ENCODE data around the gene PCDHB9. TPM values are rescaled to one million over a fixed set of nuclear protein-coding genes. Genes with fewer than 3 reads are reported as not detected.
"Not testable (repeated sequence)": the region's sequence is repeated elsewhere in the genome, so short reads cannot be mapped to it uniquely, and the experiment has no call there.

PCDHB9 gene
- total and polyA plus RNA-seq, 2 donors (not counting 1 experiment from before 2014, with no cell fraction given): 0.12 TPM

- H3K4me3 ChIP-seq (ENCODE audit: control extremely low read depth in 1 of 5, extremely low read depth in 1 of 5, insufficient read depth in 1 of 5, low read depth in 2 of 5, low read length in 4 of 5): no peak overlapping the region
- no peaks in the 10 kb centered on the region for H3K36me3 ChIP-seq (replicated peaks in 1 of 2; ENCODE audit: control extremely low read depth in 1 of 2, control insufficient read depth in 1 of 2, extremely low read depth in 1 of 2, insufficient read depth in 2 of 2, low read length in 1 of 2)
- no peak overlapping the region for H2AFZ ChIP-seq (ENCODE audit: insufficient read depth, low read depth, low read length, poor library complexity, severe bottlenecking)
- POLR2A ChIA-PET: no interaction called here
- H3K9me3 Mint-ChIP-seq (ENCODE audit: insufficient read depth): peaks cover 14% of the 10 kb centered on the region
- H3K79me2 ChIP-seq (ENCODE audit: control insufficient read depth, insufficient read depth, low read length): no peaks in the 10 kb centered on the region
- intact Hi-C loops (cut with micrococcal nuclease): no loop called here
- peaks cover 0 to 17% (median 14%) of the 10 kb centered on the region in 4 experiments for H3K27me3 ChIP-seq (replicated peaks in 1 of 4; ENCODE audit: control extremely low read depth in 1 of 4, control insufficient read depth in 3 of 4, insufficient read depth in 4 of 4, low read length in 3 of 4)
- no peak overlapping the region for H3K4me3 Mint-ChIP-seq
- DNase-seq (no peak), ATAC-seq (ENCODE audit: low read depth) (no peak)
- H4K20me1 ChIP-seq (ENCODE audit: control insufficient read depth, insufficient read depth, low read length, poor library complexity, severe bottlenecking): no peaks in the 10 kb centered on the region
- WGBS (ENCODE audit: insufficient coverage): 17% methylated on average over 12 of the region's 15 CpGs
- H3K27ac Mint-ChIP-seq: no peak overlapping the region
- no peak overlapping the region for H3K4me2 ChIP-seq (replicated peaks; ENCODE audit: low read depth, low read length, poor library complexity, severe bottlenecking)
- peaks cover 12% of the 10 kb centered on the region for H3K27me3 Mint-ChIP-seq
- H3K9ac ChIP-seq (ENCODE audit: low read length): no peak overlapping the region
- H3K9me3 ChIP-seq (ENCODE audit: control extremely low read depth in 1 of 3, control insufficient read depth in 2 of 3, insufficient read depth in 1 of 3, low read length in 2 of 3): peaks cover 2 to 31% (median 30%) of the 10 kb centered on the region in 3 donors
- CTCF ChIA-PET: interaction anchor here (0.9 kb wide), 1 partner anchor 10 kb away, joined by 3 read pairs; no protein-coding TSS in a partner anchor
- no peak overlapping the region for H3K27ac ChIP-seq (ENCODE audit: low read length in 2 of 2)
- TF ChIP-seq EZH2 (IDR thresholded peaks at IDR 0.05; ENCODE audit: borderline replicate concordance, insufficient read depth, low read depth, low read length, poor library complexity, severe bottlenecking): no peak
- TF ChIP-seq CTCF (IDR thresholded peaks at IDR 0.05): no peak
- no peaks in the 10 kb centered on the region for H3K4me1 ChIP-seq (ENCODE audit: control insufficient read depth in 2 of 2, insufficient read depth in 2 of 2, low read length in 2 of 2)
- H3K4me1 Mint-ChIP-seq: no peaks in the 10 kb centered on the region
Observed at GRCh38 chr5:141234109-141234667, 47.2 kb downstream of the PCDHB9 start.

GRCh38 chr5:141235922-141236321 lies 49.0 kb downstream of the PCDHB9 start:
- H3K79me2 ChIP-seq (ENCODE audit: control insufficient read depth, insufficient read depth, low read length); H4K20me1 ChIP-seq (ENCODE audit: control insufficient read depth, insufficient read depth, low read length, poor library complexity, severe bottlenecking); intact Hi-C loops (cut with micrococcal nuclease); H2AFZ ChIP-seq (ENCODE audit: insufficient read depth, low read depth, low read length, poor library complexity, severe bottlenecking); H3K27ac ChIP-seq (ENCODE audit: low read length in 2 of 2); H3K27ac Mint-ChIP-seq; H3K4me2 ChIP-seq (replicated peaks; ENCODE audit: low read depth, low read length, poor library complexity, severe bottlenecking); H3K4me1 Mint-ChIP-seq; H3K36me3 ChIP-seq (replicated peaks in 1 of 2; ENCODE audit: control extremely low read depth in 1 of 2, control insufficient read depth in 1 of 2, extremely low read depth in 1 of 2, insufficient read depth in 2 of 2, low read length in 1 of 2); CTCF ChIA-PET; H3K4me3 Mint-ChIP-seq; H3K4me1 ChIP-seq (ENCODE audit: control insufficient read depth in 2 of 2, insufficient read depth in 2 of 2, low read length in 2 of 2); DNase-seq; H3K9ac ChIP-seq (ENCODE audit: low read length); ATAC-seq (ENCODE audit: low read depth); POLR2A ChIA-PET; H3K4me3 ChIP-seq (ENCODE audit: control extremely low read depth in 1 of 5, extremely low read depth in 1 of 5, insufficient read depth in 1 of 5, low read depth in 2 of 5, low read length in 4 of 5): not testable (repeated sequence)
- WGBS (ENCODE audit: insufficient coverage): 52% methylated on average over 40 of the region's 40 CpGs
- Mint-ChIP-seq H3K27me3 (peaks cover 27% of the 10 kb centered on the region), H3K9me3 (ENCODE audit: insufficient read depth) (peaks cover 16% of the 10 kb centered on the region)
- peaks cover 0 to 32% (median 17%) of the 10 kb centered on the region in 4 experiments for H3K27me3 ChIP-seq (replicated peaks in 1 of 4; ENCODE audit: control extremely low read depth in 1 of 4, control insufficient read depth in 3 of 4, insufficient read depth in 4 of 4, low read length in 3 of 4)
- peaks cover 4 to 47% (median 35%) of the 10 kb centered on the region in 3 donors for H3K9me3 ChIP-seq (ENCODE audit: control extremely low read depth in 1 of 3, control insufficient read depth in 2 of 3, insufficient read depth in 1 of 3, low read length in 2 of 3)

Measured in B cell (primary cell).